ENCODE measurements around the gene FBXO44.
A peak's percentile ranks its signal among the peaks of the same experiment; 100 is the strongest.
"Not testable (repeated sequence)": the region's sequence is repeated elsewhere in the genome, so short reads cannot be mapped to it uniquely, and the experiment has no call there.

FBXO44 gene, protein sequence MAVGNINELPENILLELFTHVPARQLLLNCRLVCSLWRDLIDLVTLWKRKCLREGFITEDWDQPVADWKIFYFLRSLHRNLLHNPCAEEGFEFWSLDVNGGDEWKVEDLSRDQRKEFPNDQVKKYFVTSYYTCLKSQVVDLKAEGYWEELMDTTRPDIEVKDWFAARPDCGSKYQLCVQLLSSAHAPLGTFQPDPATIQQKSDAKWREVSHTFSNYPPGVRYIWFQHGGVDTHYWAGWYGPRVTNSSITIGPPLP

DNA sequence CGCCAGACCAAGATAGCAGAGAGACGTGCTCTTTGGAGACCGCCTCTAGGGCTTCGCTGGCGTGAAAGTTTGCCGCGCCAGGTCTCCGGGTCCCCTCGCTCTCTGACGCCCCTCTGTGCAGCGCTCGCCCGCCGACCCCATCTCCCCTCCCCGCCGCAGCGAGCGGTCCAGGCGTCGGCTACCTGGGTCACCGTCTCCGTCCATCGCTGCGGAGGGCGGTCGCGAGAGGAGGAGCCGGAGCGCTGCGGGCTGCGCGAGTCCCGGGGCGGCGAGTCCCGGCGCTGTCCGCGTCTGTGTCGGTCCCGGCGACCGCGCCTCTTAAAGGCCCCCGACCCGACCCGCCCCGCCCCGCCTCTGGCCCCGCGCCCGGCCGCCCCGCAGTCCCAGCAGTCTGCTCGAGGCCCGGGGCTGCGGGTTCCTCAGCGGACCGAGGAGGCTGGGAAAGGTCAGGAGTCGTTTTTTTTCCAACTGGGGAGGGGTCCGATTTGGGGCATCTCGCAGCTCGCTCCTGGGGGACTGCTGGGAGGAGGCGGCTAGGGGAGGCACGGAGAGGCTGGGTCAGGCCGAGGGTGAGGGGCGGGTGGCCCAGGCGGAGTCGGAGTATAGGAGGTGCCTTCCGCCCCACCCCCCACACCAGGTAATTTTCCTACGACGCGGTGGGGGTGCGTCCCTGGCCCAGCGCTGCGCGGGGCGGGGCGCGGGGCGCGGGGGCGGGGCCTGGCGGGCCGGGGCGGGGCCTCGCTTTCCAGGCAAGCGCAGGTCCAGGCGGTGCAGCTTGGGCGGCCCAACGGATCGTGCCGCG lies at the start of gene FBXO44, which contains the start of gene FBXO2:
TSS of gene FBXO44 (plus strand) at position 741 of the 802 bp plus-strand sequence. CDS start 959 bp downstream, outside the sequence.
TSS of gene FBXO2 (minus strand) at position 293 of the 802 bp plus-strand sequence. CDS start at position 204, 89 bp downstream.
- peak; percentile 52 for DNase-seq

- no peak for DNase-seq
Measured at GRCh38 chr1:11606775-11607174, 47.9 kb upstream of the FBXO44 start.

- DNase-seq, result not testable (repeated sequence)
Measured at GRCh38 chr1:11608596-11609130, 46.0 kb upstream of the FBXO44 start.

DNA sequence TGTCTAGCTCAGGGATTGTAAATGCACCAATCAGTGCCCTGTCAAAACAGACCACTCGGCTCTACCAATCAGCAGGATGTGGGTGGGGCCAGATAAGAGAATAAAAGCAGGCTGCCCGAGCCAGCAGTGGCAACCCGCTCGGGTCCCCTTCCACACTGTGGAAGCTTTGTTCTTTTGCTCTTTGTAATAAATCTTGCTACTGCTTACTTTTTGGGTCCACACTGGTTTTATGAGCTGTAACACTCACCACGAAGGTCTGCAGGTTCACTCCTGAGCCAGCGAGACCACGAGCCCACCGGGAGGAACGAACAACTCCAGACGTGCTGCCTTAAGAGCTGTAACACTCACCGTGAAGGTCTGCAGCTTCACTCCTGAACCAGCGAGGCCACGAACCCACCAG lies 45.3 kb upstream of the FBXO44 start:
- not testable (repeated sequence) for DNase-seq

DNA sequence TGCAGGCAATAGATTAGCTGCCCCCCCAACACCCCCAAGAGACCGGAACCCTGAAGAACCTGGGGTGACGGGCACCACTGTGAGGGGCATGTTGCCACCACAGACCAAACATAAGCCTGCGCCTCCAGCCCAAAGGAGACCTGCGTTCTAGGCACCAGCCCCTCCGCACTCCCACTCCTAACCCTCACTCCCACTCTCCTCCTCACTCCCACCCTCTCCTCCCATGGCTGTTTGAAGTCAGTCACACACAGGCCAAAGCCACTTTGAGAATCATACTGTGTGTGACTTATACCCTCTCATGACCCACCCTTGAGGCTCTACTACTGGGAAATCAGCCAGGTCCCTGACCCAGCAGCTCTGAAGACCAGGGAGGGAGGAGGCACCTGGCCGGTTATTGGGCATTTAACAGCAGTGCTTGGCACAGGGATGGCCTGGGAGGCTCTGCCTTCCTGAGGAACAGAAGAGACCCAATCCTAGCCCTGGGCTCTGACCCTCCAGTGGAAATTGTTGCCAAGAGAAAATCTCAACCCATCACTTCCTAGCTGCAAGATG lies 44.0 kb upstream of the FBXO44 start:
- DNase-seq, result no peak

GRCh38 chr1:11611638-11612327 lies 42.9 kb upstream of the FBXO44 start:
- no peak for DNase-seq

DNA sequence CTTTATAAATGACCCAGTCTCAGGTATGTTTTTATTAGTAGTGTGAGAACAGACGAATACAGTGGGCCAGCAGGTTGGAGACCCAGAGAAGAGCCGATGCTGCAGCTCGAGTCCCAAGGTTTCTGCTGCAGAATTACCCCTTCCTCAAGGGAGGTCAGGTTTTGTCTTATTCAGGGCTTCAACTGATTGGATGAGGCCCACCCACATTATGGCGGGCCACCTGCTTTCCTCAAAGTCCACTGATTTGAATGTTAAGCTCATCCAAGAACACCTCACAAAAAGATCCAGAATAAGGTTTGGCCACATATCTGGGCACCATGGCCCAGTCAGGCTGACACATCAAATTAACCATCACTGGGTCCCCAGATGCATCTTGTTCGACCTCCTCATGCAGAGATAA lies 41.3 kb upstream of the FBXO44 start:
- no peak for DNase-seq

GRCh38 chr1:11615090-11615489 lies 39.6 kb upstream of the FBXO44 start:
- no peak for DNase-seq

- DNase-seq, result no peak
Measured at GRCh38 chr1:11616766-11617165, 37.9 kb upstream of the FBXO44 start.

DNA sequence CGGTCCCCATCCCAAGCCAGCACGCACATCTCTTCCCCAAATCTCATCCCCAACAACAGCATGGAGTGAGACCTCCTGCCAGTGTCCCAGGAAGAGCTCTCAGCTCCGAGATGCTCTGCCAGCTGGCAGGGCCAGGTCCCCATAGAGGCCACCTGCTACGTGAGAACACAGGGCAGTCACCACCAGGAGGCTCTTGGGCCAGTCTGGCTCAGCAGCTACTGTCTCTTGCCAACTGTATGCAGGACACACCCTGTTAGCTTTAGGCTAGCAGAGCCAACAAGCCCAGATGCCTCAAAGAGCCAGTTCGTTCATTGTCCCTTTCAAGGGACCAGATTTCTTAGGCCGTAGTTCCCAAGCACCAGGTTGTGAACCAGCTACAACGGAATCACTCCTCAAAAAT lies 37.4 kb upstream of the FBXO44 start:
- DNase-seq, result peak; percentile 49

DNA sequence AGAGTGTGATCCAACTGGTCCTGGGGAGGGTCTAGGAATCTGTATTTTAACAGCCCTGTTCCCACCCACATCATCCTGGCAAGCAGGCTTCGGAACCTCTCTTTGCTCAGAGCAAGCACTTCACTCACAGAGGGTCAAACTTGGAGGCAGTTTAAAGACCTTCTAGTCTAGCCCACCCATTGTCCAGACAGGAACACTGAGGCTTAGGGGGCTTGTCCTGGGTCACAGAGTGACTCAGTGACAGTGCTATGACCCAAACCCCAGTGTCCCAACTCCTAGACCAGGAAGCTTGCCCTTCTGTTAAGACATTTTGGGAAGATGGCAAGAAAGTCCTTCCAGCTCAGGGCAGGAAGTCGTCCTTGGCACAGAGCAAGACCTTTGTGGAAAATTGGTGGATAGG lies 36.9 kb upstream of the FBXO44 start:
- no peak for DNase-seq

DNA sequence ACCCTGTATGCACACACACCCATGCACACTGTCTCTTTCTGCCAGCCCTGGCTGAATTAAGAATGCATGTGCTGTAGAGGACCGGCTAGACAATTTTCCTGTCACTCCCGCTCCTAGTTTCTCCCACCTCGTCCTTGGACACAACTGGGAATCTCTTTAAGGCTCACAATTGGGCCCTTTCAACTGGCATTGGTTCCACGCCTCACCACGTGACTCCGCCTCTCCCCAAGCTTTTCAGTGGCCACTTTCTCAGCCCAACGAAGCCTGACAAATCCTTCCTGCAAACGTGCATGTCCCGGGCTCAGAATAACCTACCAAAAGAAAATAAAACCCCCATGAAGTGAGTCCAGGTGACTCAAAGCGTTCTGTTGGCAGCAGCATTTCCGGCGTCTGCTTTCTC lies 34.3 kb upstream of the FBXO44 start:
- no peak for DNase-seq

GRCh38 chr1:11620924-11621323 lies 33.8 kb upstream of the FBXO44 start:
- DNase-seq, result no peak

DNA sequence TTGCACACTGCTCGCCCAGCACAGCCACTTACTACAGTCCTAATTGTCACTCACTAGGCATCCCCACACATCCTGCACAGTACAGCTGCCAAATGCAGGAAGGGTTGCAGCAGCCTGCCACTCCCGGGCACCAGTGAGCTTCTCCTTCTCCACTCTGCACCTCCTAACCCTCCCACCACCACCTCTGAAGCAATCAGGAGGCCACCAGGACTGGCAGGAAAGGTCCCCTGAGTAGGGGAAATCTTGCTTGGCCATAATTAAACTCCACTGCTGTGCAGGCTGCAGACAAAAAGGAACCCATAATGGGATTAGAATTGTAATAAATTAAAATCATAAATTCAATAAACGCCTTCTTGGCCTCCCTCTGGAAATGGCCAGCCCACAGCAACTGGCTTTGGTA lies 32.3 kb upstream of the FBXO44 start:
- no peak for DNase-seq

DNA sequence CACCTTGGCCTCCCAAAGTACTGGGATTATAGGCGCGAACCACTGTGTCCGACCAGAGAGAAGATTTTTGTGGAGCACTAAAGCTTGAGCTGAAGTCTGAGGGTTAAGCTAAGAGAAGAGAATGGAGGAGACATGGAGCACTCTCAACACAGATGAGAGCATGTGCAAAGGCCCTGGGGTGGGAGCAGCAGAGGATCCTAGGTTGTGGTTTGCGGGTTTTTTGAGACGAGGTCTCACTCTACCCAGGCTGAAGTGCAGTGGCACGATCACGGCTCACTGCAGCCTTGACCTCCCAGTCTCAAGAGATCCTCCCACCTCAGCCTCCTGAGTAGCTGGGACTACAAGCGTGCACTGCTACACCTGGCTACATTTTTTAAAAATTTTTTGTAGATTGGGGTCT lies 31.0 kb upstream of the FBXO44 start:
- no peak for DNase-seq

DNA sequence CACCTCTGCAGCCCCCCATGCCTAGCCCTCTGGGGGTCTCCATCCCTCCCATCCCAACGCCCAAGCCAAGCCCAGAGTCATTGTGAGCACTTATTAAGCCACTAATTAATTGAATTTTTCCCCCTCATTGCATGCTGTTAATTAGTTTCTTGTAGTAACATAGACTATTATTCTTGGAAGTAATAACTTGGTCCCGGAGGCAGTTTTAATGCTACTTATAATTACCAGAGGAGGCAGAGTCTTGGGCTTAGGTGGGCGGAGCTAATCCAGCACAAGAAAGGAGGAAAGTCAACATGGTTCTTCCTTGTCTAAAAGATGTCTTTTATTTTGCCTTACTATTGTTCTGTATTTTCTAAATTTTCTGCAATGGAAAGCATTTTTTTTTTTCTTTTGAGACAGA lies 28.1 kb upstream of the FBXO44 start:
- DNase-seq, result no peak

- no peak for DNase-seq
Measured at GRCh38 chr1:11628767-11629166, 25.9 kb upstream of the FBXO44 start.

- no peak for DNase-seq
Measured at GRCh38 chr1:11629184-11630016, 25.3 kb upstream of the FBXO44 start.

GRCh38 chr1:11634365-11635192 lies 20.1 kb upstream of the FBXO44 start:
- no peak for DNase-seq

- DNase-seq, result no peak
Measured at GRCh38 chr1:11638121-11638520, 16.6 kb upstream of the FBXO44 start.

GRCh38 chr1:11639372-11639771 lies 15.3 kb upstream of the FBXO44 start:
- DNase-seq, result no peak

Measured in NCI-H146 (cell line).